GM18499 (cell line): ENCODE measurements around the gene ELOVL4.

Source experiments
- ATAC-seq: cut with Tn5 transposase; IDR thresholded peaks from one replicate; pipeline ENCODE4 v1.9.1; 2021; ENCODE audit warnings: moderate number of reproducible peaks; ENCODE audit not compliant: insufficient read depth, unreplicated experiment

ELOVL4 gene

DNA sequence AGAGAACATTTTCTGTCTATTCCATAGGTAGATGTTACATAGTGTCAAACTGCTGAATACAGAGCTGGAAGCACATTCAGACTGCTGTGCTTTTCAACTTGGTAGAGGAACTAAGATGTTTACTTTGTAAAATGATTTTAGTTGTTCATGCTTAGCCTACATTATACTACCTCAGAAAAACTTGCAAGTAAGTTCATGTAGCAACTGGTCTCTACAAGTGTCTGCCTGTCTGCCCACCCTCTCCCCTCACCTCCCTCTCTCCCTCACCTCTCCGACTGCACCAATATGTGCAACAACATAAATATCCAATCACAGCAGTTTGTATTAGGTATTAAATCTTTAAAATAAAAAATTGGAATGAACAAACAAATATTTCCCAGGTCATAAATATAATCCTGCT is 25.3 kb downstream of the ELOVL4 start:
- ATAC-seq = no peak

DNA sequence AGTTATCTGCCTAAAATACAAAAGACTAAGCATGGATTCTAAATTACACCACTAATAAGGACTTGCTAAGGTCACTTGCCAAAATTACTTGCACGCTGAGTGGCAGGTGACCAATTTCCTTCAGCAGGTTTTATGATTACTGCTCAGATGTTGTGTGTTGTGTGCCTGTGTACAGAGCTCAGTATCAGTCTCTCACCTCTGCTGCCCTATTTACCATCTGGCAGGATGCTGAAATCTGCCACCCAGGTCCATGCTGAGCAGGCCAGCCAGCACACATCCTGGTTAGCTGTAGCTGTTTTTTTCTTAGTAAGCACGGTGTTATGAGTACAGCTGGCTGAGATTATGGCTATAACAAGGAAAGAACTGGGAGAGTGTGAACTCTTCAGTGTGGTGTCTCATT is 34.0 kb downstream of the ELOVL4 start:
- no peak for ATAC-seq

DNA sequence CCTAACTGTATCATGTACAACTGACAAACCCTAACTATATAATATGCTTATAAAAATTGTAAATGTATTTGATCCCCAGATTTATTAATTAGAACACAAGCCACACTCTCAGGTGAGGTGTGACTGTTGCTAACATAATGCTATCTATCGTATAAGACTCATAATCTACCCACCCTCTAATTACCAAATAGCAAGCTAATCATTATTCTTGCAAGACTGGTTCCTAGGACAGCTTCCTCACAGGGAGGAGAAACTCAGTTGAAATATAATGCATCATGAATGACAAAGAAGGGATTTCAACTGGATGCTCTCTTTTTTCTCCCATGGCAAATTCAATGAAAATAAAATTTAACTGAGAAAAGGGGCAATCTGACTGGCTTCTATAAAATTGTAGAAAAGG is 35.4 kb downstream of the ELOVL4 start:
- no peak for ATAC-seq

DNA sequence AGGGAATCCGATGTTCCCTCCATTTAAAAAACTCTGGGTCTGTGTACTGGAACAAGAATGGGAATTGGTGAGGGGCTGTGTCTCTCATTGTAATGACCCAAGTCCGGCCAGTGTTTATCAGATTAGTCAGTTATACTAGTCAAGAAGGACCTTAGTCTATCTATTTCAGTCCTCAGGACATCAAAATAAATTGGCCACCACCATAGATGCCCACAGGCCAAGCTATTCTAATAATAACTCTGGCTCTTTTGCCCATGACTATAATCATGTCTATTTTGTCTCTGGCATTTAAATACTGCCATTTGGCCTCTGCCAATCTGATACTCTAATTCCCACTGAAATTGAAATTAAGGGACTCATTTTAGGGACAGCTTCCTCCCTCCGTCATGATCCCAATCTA is 37.8 kb downstream of the ELOVL4 start:
- ATAC-seq = no peak

DNA sequence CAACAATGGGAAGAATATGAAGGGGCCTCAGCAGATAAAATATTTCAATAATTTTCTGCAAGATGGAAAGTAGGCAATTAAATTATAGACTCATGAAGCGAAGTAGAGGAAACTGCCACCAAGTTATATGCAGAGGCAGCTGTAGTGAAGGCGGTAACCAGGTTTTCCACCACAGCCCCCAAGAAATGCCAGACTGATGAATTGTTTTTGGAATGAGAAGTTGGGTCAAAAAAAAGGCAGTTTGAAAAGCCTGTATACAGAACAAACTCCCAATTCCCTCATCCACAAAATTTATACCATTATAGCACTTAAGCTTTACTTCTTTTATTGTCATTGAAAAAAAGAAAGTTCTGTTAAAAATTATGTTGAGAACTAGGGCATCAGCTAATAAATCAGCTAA is 45.3 kb downstream of the ELOVL4 start:
- ATAC-seq = no peak

DNA sequence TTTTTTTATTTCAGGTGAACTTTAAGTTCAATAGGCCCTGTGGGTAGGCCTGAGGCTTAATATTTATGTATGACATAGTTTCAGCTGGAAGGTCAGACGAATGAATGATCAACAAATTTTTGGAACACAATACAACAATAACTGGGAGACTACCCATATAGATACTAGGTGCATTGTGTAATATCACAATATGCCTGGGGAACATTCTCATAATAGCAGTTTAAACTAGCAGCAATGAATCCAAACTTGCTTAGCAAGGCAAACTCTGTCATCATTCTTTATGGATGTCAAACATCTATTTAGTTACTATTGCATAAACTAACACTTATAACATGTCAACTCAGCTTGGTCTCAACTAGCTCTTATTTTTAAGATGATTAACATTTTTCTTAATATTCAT is 49.3 kb downstream of the ELOVL4 start:
- no peak for ATAC-seq

DNA sequence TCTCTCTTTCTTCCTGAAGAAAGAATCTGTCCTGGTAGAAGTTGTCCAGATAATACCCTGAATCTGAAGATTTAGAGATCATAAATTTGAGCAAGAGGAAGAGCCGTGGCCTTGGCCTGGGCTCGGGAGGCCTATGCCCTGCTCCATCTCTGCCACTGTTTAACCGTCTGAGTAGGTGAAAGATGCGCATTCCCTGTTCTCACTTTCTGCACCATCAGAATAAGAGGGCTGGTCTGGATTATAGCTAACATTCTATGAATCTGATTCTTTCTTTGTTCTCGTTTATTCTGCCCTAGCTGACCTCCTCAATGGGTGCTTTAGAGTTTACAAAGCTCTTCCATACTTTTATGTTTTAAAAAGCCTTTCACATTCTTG is 51.3 kb downstream of the ELOVL4 start:
- ATAC-seq = no peak

DNA sequence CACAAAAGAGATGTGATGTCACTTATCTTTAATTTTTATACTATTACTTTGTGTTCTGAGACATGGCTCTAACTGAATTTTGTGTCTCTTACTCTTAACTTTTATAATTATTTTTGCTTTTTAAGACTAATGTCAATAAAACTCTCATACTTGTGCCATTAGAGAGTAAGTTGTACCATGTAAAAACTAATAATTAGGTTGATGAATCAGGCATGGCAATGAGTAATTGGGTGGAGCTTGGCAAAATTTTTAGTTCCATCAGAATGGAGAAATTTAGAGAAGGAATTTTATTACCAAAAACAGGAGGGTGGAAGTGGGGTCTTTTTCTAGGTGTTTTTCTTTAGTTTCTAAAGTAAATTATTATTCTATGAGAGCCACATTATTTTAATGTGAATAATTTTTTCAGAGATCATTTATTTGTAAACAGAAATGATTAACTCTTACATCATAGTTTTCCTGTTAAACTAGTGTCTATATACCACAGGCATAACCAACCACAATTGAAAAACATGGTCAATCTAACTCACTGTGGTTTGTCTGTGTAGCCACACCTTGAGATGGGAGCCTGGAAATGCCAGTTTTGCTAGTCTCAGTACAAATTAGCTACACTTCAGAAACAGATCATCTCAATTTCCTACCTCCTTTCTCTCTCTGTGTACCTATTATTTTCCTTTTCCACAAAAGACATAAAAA is 51.8 kb downstream of the ELOVL4 start:
- no peak for ATAC-seq

DNA sequence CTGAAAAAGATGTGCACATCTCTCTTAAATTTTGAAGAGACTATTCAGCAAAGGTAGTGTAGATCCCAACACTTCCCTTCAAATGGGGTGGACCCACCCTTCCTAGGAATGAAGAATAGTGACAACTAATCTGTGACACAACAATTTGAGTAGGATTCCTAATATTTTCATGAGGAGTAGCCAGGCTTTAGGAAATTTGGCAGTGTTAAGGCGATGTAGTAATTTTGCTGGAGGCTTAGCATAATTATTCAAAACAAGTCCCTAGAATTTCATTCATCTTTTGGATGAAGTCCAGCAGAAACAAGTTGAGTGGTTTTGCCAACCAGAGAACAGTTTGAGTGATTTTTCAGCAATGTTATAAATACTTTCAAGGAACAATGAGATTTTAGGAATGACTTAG is 52.4 kb downstream of the ELOVL4 start:
- no peak for ATAC-seq

DNA sequence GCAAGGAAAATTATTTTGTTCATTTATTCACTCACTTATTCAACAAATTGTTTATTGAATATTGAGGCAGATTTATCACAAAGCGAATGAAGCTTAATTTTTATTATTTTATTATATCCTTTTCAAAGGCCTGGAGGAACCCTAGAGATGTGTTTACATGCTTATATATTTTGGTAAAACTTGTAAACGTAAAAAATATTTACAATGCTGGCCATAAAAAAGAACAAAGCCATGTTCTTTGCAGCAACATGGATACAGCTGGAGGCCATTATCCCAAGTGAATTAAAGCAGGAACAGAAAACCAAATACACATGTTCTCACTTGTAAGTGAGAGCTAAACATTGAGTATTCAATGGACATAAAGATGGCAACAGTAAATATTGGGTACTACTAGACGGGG is 58.8 kb downstream of the ELOVL4 start:
- ATAC-seq = no peak

DNA sequence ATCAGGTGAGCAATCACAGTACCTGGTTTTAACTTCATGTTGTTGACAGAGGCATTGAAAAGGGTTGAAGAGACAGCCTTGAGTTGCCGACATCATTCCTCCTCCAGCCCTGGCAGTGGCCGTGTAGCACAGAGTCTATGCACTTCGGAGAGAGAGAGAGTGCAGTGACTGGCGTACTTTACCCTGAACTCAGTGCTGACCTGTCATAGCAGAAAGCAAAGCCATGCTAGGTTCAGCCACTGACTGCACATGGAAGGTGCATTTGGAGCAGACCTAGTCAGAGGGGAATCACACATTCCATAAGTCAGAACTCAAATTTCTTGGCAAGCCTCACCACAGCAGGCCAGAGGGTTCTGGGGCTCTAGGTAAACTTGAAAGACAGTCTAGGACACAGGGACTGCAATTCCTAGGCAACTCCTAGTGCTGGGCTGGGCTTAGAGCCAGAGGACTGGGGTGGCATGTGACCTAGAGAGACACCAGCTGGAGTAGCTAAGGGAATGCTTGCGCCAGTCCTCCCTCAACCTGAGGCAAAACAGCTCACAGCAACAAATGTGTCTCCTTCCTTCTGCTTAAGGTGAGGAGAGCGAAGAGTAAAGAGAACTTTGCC is 69.1 kb downstream of the ELOVL4 start:
- no peak for ATAC-seq

DNA sequence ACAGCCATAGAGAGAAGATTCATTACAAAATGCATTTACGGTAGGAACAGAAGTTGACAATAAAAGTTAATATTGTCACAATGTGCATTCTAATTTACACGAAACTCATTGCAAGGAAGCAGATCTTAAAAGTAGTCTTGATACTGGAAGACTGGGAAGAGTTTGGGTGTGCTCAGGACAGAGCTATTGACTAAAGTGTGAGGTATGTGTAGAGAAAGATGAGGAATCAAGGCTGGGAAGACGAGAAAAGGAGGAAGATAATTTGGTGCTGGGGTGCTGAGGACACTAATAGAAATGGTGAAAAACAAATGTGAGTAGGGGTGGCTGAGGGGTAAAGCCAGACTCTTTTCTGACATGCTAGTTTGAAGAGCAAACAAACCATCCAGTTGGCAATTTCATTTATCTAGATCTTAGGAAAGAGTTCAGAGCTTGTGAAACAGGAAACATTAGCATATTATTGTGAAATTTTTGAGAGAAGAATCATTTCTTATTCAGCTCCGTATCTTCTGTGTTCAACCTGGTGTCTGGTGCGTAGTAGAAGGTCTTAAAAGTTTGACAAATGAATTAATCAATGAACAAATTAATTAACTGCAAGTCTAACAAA is 72.7 kb downstream of the ELOVL4 start:
- ATAC-seq = no peak

DNA sequence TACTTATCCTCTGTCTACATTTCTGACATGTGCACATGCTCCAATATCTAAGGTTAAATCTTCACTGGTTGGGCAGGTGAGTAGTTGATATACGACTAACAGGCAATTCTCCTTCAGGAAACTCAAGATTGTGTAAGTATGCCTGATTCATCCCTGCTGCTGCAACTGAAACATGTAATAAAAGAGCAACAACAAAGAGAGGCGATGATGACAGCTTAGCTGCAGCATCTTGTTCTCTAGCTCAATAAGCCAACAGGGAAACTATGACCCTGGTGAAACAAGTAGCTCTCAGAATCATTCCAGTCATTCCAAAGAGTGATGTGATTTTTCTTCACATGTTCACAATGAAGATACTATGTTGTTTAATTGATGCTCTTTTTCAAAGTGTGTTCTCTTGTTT is 74.4 kb downstream of the ELOVL4 start:
- ATAC-seq = no peak

DNA sequence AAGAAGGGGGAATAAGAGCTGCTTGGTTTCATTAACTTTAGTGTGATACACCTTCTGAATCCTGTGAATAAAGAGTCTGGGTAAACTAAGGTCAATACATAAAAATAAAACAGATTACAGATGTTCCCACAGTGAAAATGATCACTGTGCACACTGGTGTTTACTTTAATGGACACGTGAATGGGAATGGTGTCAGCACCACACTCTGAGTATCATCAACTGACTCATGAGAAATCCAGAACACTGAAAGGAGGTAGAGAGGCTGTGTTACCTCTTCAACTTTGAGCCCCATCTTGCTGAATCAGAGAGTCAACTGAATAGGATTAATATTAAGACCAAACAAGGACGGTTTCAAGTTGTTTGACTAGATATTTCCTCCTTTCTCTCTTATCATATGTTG is 75.0 kb downstream of the ELOVL4 start:
- no peak for ATAC-seq

DNA sequence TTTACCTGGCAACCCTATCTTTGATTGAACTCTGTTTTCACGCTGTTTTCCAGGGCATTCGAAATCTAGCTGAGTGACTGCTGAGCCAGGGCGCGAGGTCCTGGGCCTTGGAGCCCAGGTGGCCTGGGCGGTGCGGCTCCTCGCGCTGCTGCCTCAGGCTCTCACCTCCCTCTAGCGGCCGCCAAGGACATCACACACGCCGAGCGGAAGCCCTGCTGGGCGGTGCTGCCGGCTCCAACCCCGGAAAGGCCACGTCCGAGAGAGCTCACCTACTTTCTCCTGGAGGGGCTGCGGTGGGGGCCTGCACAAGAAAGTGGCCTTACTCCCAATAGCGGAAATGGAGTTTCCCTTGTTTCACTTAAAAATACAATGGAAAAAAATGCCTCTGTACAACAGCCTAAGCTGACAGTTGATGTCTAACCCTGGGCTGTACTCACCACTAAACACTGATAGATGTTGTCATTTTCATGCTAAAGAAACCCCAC is 77.7 kb downstream of the ELOVL4 start:
- peak; percentile 98 for ATAC-seq

DNA sequence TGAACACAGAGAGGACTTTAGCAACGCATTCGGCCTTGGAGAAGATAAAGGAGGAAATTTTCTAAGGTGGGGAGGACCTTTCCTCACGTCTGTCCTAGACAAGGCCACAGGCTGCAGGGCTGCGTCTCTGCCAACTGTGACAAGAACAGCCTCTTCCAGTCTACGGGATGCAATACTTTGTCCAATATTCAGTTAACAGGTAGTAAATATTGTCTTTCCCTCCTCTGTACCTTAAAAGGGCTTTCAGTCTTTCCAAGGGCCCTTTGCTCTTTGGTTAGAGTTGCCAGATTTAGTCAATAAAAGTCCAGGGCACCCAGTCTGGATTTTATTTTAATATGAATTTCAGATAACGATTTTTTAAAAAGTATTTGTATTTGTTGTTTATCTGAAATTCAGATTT is 78.2 kb downstream of the ELOVL4 start:
- ATAC-seq = no peak

DNA sequence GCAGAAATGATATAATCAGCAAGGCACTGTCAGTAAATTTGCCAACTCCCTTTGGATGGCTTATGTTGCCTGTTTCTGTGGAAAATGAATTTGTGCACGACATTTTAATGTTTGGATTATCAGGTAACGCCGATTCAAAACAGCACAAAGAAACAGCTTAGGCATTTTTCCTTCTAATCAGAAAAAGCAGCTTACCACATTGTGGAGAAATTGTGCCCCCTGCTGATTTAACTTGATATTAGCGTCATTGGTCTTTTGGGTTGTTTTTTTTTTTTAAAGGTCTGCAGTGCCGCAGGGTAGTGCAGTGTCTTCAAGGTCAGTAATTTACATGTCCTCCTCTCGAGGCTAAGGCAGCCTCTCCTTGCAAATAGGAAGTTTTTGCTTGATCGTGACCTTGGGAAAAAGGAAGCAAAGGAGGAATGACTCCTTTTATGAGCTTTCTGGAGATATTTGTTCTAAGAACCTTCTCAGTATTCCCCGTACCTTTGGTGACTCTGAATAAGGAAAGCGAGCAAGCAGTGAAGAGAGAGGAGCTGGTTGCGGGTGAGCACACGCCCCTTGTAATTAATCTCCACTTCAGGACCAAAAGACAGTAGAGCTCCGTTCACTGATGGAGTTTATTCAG is 79.1 kb downstream of the ELOVL4 start:
- peak; percentile 42 for ATAC-seq
